ENCODE data around the gene SERPINA1. TPM values are rescaled to one million over a fixed set of nuclear protein-coding genes. Genes with fewer than 3 reads are reported as not detected.

The SERPINA1 gene
- total RNA-seq, 1 donor from 2014 or later, result 348 TPM

DNA sequence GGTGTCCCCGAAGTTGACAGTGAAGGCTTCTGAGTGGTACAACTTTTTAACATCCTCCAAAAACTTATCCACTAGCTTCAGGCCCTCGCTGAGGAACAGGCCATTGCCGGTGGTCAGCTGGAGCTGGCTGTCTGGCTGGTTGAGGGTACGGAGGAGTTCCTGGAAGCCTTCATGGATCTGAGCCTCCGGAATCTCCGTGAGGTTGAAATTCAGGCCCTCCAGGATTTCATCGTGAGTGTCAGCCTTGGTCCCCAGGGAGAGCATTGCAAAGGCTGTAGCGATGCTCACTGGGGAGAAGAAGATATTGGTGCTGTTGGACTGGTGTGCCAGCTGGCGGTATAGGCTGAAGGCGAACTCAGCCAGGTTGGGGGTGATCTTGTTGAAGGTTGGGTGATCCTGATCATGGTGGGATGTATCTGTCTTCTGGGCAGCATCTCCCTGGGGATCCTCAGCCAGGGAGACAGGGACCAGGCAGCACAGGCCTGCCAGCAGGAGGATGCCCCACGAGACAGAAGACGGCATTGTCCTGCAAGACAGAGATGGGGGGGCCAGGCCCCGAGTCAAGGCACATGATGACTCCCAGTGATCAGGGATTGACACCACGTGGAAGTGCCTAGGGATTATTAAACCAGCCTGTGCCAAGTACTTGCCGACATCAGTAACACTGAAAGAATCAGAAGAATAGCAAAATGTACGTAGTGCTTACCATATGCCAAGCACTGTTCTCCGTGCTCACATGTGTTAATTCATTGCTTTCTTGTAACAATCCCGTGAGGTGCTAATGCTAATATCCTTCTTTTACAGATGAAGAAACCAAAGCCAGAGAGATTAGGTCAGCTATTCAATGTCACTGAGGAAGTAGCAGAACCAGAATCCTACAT lies 5.4 kb downstream of the SERPINA1 start:
- no peak for DNase-seq (ENCODE audit: low spot score)

DNA sequence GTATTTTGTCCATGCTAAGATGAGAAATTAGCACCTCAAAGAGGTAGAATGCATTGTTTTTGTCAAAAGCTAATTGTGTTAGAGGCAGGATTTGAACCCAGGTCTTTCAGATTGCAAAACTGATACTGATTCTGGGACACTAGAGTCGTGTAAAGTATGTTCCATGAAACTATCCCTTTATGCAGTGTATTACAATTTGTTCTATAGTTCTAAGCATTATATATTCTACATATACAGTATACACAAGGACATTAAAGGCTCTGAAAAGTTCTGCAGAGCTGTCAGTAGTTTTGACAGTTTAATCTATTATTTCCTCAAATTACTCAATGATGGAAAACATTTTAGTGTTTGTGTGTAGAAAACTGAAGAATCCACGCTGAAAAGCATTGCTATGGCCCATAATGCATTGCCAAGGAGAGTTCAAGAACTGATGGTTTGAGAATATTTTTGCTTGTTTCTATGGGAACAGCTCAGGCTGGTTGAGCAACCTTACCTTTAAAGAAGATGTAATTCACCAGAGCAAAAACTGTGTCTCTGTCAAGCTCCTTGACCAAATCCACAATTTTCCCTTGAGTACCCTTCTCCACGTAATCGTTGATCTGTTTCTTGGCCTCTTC lies 6.2 kb downstream of the SERPINA1 start:
- no peak for DNase-seq (ENCODE audit: low spot score)

DNA sequence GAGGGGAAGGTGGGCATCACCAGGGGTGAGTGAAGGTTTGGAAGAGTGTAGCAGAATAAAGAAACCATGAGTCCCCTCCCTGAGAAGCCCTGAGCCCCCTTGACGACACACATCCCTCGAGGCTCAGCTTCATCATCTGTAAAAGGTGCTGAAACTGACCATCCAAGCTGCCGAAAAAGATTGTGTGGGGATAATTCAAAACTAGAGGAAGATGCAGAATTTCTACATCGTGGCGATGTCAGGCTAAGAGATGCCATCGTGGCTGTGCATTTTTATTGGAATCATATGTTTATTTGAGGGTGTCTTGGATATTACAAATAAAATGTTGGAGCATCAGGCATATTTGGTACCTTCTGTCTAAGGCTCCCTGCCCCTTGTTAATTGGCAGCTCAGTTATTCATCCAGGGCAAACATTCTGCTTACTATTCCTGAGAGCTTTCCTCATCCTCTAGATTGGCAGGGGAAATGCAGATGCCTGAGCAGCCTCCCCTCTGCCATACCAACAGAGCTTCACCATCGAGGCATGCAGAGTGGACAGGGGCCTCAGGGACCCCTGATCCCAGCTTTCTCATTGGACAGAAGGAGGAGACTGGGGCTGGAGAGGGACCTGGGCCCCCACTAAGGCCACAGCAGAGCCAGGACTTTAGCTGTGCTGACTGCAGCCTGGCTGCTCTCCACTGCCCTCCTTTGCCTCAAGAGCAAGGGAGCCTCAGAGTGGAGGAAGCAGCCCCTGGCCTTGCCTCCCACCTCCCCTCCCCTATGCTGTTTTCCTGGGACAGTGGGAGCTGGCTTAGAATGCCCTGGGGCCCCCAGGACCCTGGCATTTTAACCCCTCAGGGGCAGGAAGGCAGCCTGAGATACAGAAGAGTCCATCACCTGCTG lies 7.0 kb downstream of the SERPINA1 start:
- DNase-seq (ENCODE audit: low spot score), result no peak

DNA sequence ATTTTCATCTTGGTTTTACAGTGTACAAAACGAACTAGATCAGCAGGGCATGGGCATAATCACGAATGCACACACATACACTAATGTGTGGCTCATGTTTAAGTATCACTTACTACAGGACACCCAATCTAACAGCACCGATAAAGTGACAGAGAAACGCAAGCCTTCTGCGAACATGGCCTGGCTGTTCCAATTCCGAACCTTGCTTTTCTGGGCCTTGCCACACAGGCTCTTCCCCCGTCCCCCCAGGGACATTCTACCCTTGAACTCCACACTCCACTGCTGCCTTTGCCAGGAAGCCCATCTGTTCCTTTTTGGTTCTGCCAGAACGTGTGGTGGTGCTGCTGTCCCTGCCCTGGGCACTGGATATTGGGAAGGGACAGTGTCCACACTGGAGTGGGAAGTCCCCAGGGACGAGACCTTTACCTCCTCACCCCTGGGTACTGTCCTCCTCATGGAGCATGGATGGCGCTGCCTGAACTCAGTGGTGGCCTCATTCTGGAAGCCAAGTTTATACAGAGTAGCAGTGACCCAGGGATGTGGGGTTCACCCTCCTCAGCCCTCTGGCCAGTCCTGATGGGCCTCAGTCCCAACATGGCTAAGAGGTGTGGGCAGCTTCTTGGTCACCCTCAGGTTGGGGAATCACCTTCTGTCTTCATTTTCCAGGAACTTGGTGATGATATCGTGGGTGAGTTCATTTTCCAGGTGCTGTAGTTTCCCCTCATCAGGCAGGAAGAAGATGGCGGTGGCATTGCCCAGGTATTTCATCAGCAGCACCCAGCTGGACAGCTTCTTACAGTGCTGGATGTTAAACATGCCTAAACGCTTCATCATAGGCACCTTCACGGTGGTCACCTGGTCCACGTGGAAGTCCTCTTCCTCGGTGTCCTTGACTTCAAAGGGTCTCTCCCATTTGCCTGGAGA lies 7.9 kb downstream of the SERPINA1 start:
- DNase-seq (ENCODE audit: low spot score), result no peak

GRCh38 chr14:94379291-94380224 lies 8.8 kb downstream of the SERPINA1 start:
- no peak for DNase-seq (ENCODE audit: low spot score)

DNA sequence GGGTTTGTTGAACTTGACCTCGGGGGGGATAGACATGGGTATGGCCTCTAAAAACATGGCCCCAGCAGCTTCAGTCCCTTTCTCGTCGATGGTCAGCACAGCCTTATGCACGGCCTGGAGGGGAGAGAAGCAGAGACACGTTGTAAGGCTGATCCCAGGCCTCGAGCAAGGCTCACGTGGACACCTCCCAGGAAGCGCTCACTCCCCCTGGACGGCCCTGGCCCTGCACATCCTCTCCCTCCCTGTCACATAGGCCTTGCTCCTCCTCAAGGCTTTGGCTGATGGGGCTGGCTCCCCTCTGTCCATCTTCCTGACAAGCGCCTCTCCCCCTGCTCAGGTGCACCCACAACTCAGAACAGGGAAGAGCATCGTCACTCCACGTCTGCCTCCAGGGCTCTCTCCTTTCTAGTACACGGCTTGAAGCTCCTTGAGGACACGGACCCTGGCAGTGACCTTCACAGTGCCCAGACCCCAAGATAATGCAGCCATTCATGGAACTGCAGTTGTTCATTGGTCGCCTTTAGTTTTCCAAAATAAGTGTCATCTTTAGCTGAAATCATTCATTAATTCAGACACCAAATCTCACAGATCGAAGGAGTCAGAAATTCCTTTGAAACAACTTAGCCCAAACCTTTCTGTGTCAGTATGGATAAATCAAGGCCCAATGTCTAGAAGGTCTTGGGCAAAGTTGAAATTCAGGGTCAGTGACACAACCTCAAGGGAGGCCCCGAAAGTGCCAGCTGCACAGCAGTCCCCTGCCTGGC lies 9.7 kb downstream of the SERPINA1 start:
- DNase-seq (ENCODE audit: low spot score), result no peak

GRCh38 chr14:94377866-94378470 lies 10.4 kb downstream of the SERPINA1 start:
- DNase-seq (ENCODE audit: low spot score), result no peak

GRCh38 chr14:94376976-94377865 lies 11.2 kb downstream of the SERPINA1 start:
- no peak for DNase-seq (ENCODE audit: low spot score)

DNA sequence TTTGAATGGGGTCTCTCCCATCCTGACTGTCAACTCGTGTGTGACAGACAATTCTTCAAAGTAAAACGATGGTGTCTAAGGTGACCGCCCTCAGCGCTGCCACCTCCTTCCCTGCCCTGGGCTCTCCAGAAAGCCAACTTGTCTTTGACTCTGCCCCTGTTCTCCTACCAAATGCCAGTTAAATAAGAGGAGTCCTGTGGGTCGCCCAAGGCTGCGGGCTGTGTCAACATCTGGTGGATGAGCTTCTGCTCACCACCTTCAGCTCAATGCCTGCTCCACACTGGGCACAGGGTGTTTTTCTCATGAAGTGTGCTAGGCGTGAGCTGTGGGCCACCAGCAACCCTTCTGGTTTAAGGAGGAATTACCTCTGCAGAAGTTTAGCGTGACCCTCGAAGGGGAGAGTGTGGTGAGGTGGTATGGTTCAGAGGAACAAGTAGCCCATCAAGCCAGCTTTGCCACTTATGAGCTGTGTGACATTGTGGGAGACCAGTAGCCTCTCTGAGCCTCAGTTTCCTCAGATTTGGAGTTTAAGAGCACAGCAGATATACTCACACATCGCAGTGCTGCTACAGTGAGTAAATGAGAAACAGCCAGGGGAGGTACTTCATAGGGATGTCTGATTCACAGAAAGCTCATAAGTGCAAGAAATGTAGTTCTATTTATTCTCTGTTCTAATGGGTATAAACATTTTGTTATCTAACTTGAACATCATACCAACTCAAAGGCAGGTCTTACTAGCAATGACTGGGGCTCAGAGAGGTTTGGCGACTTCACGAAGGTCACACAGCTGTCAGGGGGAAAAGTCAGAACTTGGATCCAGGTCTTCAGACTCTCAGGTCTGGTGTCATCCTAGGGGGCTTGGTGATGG lies 12.1 kb downstream of the SERPINA1 start:
- no peak for DNase-seq (ENCODE audit: low spot score)

DNA sequence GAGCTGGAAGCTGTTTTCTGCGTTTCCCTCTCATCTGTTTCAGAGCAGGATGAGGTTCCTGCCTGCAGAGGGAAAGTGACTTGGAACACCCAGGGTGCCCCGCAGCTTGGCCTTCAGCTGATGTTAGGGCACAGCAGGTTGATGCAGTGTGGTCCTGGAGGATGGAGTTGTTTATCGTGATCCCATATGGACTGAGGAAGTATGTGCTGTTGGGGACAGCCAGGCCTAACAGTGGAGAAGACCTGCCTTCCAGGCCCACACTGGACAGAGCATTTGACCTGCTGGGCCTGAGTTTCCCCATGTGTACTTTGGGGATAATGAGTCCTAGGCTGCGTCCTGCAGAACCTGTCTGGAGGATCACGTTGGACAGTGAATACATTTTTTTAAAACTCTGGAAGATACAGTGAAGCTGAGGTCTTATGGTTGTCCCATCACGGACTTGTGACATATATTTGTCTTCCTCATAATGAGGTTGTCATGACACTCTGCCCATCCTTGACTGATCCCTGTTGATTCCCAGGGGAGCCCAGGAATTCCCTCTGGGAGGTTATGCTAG lies 12.8 kb downstream of the SERPINA1 start:
- DNase-seq (ENCODE audit: low spot score), result no peak

- no peak for DNase-seq (ENCODE audit: low spot score)
Observed at GRCh38 chr14:94374749-94375260, 13.6 kb downstream of the SERPINA1 start.

DNA sequence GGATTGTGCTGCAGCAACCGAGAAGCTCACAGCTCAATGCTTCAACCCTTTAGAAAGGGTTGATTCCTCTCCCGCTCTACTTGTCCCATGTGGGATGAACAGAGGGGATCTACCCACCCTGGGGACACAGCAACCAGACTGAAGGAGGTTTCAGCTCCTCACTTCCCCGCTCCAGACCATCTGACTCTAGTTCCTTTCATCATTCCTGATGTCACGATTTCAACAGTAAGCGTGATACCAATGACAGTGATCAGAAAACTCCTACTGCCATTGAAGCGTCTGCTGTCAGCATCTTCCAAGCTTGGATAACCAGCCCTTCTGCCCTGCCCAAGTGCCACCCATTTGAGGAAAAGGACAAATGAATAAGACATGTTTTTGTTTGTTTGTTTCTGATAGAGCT lies 14.3 kb downstream of the SERPINA1 start:
- no peak for DNase-seq (ENCODE audit: low spot score)

DNA sequence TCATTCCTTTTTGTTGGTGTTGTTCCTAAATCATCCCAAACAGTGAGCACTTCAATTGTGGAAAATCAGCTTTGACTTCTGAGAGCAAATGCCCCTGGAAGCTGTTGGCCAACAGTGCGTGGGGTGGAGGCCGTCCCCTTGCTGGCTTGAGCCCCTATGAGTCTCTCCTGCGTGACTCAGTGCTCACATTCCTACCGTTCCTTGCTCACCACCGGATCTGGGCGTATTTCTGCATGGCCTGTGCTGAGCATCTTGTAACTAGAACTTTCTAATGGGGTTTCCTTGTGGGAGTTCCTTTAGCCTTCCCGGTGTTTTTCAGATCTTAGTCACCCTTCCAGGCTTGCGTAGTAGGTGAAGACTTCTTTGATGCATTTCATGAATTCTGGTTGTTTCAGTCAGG lies 14.7 kb downstream of the SERPINA1 start:
- no peak for DNase-seq (ENCODE audit: low spot score)

DNA sequence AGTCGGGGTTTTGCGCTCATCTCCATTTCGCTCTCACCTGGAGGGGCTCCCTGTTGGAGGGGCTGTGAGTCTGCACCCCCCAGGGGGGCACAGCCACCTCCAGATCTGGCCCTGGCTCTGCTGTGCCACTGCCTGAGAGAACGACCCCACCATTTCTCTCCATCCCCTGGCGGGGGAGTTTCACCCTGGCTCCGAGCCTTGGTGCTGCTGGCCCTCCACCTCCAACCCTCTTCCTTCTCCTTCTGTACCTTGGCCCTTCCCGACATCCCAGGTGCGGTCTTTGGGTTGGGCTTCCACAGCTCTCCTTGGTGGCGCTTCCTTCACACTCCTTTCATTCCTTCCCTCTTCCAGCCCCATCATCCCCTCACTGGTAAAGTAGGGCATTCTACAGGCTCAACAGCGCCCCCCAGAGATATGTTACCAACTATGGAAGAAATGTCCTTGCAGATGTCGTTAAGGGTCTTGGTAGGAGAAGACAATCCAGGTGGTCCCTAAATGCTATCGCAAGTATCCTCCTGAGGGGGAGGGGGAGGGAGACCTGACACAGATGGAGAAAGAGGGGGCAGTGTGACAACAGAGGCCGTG lies 16.3 kb downstream of the SERPINA1 start:
- DNase-seq (ENCODE audit: low spot score), result no peak

DNA sequence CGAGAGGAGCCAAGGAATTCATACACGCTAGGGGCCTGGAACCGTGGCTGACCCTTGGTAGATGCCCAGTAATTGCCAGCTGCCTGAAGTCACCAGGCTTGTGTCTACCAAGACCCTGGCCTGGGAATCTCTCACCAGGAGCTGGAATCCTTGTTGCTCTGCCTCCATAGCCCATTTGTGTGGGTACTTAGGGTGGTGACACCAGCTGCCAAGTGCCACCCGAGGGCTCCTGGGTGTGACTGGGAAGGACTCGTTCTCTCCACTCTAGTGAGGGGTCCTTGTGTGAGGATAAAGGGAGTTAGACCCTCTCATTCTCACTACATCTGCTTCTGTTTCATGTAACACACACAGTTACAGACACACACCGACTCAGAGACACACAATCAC lies 17.9 kb downstream of the SERPINA1 start:
- DNase-seq (ENCODE audit: low spot score), result no peak
